Chondrocyte (in vitro differentiated cells): Measurements from ENCODE around the gene ZBTB7B. TPM values are rescaled to one million over a fixed set of nuclear protein-coding genes. Genes with fewer than 3 reads are reported as not detected.
A peak's percentile ranks its signal among the peaks of the same experiment; 100 is the strongest.

ENCODE experiments used
- DNase-seq: peaks from one replicate; pipeline ENCODE4 v3.0.0; 2021; ENCODE audit warnings: mixed read lengths, low spot score
- H3K27ac Mint-ChIP-seq: one replicate; pipeline ENCODE4 v1.8.0; 2021; ENCODE audit warnings: mild to moderate bottlenecking, moderate library complexity, mixed read lengths; ENCODE audit not compliant: unreplicated experiment
- H3K27me3 Mint-ChIP-seq: 2 replicates; pipeline ENCODE4 v1.8.0; 2021; ENCODE audit warnings: low read depth, mixed read lengths
- H3K36me3 Mint-ChIP-seq: 2 replicates; pipeline ENCODE4 v1.8.0; 2021; ENCODE audit warnings: low read depth, mixed read lengths
- H3K4me1 Mint-ChIP-seq: 2 replicates; pipeline ENCODE4 v1.8.0; 2021; ENCODE audit warnings: low read depth, mild to moderate bottlenecking, mixed read lengths
- H3K4me3 Mint-ChIP-seq: one replicate; pipeline ENCODE4 v1.8.0; 2021; ENCODE audit warnings: mild to moderate bottlenecking, moderate library complexity, mixed read lengths; ENCODE audit not compliant: unreplicated experiment
- H3K9me3 Mint-ChIP-seq: 2 replicates; pipeline ENCODE4 v1.8.0; 2021; ENCODE audit warnings: low read depth, mixed read lengths
- total RNA-seq: library from RNA; stranded (reverse); gene quantifications from 3 replicates; pipeline ENCODE4 v1.2.1, GENCODE V29; 2021
- TF ChIP-seq, protein P1 (sequence below): fragments of 200-600 bp; sonication (generic); IDR thresholded peaks from 2 replicates; pipeline ENCODE4 v1.5.0; 2021; ENCODE audit warnings: antibody characterized with exemption, mild to moderate bottlenecking, moderate library complexity

The ZBTB7B gene
- total RNA-seq, 1 donor from 2014 or later = 41.1 TPM

DNA sequence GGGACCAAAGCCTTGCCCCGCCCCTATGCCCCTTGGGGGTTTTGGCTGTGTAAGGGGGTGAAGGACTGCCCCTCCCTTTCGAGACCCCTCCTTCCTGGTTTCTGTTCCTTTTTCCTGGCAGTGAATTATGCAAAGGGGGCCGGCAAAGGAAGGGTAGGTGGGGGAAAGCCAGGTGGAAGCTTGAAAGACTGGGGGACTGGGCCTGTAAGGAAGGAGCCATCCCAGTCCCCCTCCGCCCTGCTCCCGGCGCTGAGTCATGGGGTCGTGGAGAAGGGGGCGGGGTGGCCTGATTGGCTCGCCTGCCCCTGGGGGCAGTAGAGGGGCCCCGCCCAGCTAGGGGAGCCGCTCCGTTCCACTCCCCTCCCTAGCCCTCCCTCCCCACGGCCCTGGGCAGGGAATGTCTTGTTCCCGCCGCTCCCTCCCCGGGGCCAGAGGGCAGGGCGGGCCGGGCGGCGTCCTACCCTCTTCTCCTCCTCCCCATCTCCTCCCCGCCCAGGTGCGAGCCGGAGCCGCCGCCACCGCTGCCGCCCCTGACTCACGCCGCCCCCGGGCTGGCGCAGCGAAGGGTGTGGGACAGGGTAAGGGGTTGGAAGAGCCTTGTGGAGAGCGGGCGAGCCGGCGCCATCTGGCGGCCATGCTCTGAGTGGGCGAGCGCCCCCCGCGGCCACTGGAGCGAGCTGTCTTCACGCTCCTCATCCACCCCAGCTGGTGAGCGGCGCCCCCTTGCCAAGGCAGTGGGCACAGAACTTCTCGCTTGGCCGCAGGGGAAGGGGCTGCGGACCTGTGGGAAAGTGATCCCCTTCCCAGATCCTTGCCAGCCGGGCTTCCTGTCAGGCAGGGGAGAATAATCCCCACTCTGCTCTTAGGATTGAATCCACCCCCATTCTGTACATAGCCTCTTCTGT, 14.7 kb downstream of the ZBTB7B start:
- TF ChIP-seq, protein P1, sequence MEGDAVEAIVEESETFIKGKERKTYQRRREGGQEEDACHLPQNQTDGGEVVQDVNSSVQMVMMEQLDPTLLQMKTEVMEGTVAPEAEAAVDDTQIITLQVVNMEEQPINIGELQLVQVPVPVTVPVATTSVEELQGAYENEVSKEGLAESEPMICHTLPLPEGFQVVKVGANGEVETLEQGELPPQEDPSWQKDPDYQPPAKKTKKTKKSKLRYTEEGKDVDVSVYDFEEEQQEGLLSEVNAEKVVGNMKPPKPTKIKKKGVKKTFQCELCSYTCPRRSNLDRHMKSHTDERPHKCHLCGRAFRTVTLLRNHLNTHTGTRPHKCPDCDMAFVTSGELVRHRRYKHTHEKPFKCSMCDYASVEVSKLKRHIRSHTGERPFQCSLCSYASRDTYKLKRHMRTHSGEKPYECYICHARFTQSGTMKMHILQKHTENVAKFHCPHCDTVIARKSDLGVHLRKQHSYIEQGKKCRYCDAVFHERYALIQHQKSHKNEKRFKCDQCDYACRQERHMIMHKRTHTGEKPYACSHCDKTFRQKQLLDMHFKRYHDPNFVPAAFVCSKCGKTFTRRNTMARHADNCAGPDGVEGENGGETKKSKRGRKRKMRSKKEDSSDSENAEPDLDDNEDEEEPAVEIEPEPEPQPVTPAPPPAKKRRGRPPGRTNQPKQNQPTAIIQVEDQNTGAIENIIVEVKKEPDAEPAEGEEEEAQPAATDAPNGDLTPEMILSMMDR = peak; percentile 100
- Mint-ChIP-seq H3K27me3 (no peaks in the 10 kb centered on the region), H3K27ac (peak overlapping the region; percentile 69), H3K4me3 (peak overlapping the region; percentile 56), H3K9me3 (no peaks in the 10 kb centered on the region), H3K36me3 (peaks cover 3% of the 10 kb centered on the region), H3K4me1 (peaks cover 18% of the 10 kb centered on the region)
- DNase-seq = no peak

DNA sequence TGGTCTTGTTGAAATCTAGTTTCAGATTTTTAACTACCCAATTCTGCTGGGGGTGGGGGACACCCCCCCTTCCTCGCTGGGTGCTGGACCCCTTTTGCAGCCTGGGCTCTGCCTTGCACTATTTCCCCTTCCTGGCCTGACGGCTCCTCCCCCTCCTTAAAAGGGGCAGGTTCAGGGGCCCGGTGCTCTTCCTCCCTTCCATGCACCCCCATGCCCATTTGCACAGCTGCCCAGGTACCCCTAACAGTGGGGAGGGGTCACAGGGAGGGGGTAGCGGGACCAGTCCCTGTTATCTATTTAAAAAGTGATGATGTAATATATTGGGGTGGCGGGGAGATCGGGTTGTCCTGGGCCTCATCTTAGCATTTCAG, 15.3 kb downstream of the ZBTB7B start:
- TF ChIP-seq, protein P1 = peak; percentile 43
- H3K27ac Mint-ChIP-seq = peak overlapping the region; percentile 36
- DNase-seq = no peak
- peaks cover 19% of the 10 kb centered on the region for H3K4me1 Mint-ChIP-seq
- no peaks in the 10 kb centered on the region for H3K9me3 Mint-ChIP-seq
- no peaks in the 10 kb centered on the region for H3K27me3 Mint-ChIP-seq
- H3K4me3 Mint-ChIP-seq = peak overlapping the region; percentile 56
- peaks cover 3% of the 10 kb centered on the region for H3K36me3 Mint-ChIP-seq

DNA sequence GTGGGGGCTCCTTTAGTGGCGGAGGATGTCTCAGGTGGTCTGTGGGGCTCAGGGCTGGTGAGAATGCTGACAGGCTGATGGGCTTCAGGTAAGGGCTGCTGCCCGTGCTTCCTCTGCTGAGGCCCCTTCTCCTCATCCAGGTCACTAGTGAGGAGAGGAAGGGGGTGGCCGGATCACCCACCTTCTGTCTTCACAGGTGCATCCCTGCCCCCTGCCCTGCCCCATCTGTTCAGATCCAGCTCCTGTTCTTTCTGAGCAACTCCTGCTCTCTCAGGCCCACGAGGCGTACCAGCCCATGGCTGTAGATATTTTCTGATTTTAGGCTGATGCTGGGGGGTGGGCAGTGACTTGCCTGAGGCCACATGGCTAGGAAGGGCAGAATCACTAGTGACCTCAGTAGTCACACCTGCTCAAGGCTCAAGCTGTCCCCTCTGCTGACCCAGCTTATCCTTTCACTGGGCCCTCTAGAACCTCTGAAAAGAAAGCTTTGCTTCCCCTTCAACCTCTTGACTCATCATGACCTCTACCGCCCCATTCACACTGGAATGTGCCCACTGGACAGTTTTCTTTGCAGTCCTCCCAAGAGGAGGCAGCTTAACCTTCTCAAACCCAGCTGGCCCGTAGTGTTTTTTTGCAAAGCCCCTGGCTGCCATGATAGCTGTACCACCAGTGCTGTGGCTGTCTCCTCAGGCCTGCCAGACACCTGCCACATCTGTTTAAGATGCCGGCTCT, 16.2 kb downstream of the ZBTB7B start:
- no peak for DNase-seq
- Mint-ChIP-seq H3K36me3 (peaks cover 3% of the 10 kb centered on the region), H3K9me3 (no peaks in the 10 kb centered on the region), H3K27me3 (no peaks in the 10 kb centered on the region), H3K4me1 (peaks cover 19% of the 10 kb centered on the region), H3K4me3 (no peak overlapping the region), H3K27ac (no peak overlapping the region)
- TF ChIP-seq, protein P1 = no peak

DNA sequence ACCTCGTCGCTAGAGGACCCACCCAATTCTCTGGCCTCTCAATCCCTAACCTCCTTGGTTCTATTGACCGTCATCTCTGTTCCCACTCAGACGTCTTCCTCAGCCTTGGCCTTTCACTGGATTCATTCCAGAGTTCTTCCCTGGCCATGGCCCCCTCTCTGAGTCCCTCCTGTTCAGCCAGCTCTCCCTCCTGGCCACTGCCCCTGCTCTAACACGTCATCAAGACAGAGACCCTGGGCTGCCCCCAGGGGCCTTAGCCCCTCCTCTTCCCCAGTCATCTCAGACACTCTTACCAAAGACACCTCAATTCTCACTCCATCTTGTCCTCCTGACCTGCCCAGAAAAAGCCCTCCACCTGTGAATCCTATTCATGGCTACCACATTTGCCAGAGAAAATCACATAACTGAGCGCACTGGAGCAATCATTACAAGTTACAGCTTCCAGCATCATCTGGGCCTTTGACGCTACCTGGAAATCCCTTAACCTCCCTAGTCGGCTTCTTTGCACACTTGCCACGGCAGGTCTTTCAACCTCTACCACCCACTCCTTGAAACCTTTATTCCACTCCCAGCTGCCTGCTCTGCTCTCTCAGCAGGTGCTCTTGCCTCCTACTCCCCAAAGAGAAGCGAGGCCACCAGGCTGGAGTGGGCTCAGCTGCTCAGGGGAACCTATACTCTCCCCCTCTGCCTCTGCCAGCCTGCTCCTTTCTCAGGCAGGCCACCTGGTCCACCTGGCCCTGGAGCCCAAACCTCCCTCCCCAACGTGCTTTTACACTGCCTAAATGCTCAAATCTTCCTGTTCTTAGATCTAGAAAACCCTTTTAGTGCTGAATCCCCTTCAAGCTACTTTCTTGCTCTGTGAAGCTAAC, 17.0 kb downstream of the ZBTB7B start:
- no peak for DNase-seq
- peaks cover 19% of the 10 kb centered on the region for H3K4me1 Mint-ChIP-seq
- H3K27ac Mint-ChIP-seq = peak overlapping the region; percentile 43
- H3K4me3 Mint-ChIP-seq = no peak overlapping the region
- TF ChIP-seq, protein P1 = no peak
- H3K9me3 Mint-ChIP-seq = no peaks in the 10 kb centered on the region
- H3K27me3 Mint-ChIP-seq = no peaks in the 10 kb centered on the region
- H3K36me3 Mint-ChIP-seq = peaks cover 3% of the 10 kb centered on the region
